HG02840 (cell line): ENCODE measurements around the gene SCAF4.

ENCODE experiments used
- ATAC-seq: cut with Tn5 transposase; IDR thresholded peaks from one replicate; pipeline ENCODE4 v1.9.1; 2021; ENCODE audit warnings: mild to moderate bottlenecking, moderate library complexity, moderate number of reproducible peaks; ENCODE audit not compliant: unreplicated experiment, low FRiP score

The SCAF4 gene

DNA sequence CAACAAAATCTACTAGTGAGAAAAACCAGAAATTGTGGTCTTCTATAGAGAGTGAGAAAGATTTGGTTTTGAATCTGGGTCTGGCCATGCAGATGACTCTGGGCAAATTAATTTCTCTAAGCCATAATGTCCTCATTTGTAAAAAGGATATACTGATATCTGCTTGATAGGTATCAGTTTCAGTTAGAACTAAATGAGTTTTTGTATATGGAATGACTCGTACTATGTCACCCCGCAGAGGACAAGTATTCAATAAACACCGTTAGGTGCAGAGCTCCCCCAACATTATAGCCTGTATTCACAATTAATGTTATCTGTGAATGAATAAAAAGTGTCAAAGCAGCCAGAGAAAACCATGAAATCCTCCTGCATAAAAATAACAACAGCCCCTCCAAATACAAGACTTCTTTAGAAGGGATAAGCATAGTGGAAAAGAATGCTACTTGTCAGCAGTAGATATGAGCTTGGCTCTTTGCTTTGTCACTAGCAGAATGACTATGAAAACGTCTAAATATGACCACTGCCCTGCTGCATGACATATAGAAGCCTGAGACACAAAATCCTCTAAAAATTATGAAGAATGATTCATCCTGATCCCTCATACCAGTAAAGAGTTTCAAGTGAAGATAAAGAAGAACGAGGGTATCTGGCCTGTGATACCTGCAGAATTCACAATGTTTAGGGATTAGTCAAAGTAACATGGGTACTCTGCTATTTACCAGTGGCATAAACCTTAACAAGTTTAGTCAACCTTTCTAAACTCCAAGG, 17.8 kb downstream of the SCAF4 start:
- ATAC-seq = no peak

DNA sequence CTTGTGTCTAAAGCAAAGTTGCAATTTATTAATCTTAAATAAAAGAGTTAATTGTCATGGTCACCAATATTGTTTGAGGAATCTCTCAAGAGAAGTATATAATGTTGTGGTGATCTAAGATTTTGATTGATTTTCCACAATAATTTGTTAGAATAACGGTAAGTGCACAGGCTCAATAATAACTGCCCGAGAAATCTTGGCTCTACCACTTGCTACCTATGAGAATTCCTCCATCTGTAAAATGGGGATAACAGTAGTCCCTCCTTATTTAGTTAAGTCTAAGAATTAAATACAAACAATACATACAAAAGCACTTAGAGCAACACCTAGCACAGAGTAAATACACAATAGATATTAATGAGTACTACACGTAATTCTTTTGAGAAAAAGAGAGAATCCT, 18.8 kb downstream of the SCAF4 start:
- no peak for ATAC-seq

GRCh38 chr21:31711745-31712285, 20.1 kb downstream of the SCAF4 start:
- no peak for ATAC-seq

DNA sequence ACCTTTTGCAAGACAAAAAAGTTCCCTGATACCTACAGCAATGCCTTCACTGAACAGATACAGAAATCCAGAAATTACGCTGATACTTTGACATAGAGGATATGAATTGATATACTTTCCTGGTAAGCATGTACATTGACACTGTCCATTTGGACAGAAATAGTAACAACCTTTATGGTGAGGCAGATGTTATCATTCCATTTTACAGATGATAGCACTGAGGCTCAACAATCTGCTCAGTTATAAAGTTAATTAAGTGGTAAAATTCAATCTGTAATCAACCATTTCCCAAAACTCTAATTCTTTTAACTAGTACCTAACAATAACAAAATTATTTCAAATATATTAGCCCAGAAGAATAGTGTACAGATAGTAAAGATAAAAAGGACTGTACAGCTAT, 20.6 kb downstream of the SCAF4 start:
- no peak for ATAC-seq

GRCh38 chr21:31710586-31710985, 21.3 kb downstream of the SCAF4 start:
- ATAC-seq = no peak

DNA sequence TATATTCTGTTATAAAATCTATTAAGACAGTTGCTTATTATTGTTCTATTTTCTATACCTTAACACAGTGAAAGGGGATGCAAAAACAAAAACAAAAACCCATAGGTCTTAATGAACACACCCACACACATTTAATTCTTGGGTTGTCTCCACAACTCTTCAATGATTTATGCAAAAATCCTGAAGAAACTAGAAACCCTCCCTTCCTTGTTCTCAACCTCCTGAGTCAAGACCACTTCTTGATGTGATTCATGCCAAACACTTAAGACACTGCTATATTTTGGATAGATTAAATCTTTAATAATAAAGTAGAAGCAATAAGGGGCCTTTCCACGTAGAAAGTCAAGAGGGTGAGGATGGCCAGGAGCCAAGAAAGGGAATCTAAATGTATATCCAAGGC, 23.4 kb downstream of the SCAF4 start:
- no peak for ATAC-seq

DNA sequence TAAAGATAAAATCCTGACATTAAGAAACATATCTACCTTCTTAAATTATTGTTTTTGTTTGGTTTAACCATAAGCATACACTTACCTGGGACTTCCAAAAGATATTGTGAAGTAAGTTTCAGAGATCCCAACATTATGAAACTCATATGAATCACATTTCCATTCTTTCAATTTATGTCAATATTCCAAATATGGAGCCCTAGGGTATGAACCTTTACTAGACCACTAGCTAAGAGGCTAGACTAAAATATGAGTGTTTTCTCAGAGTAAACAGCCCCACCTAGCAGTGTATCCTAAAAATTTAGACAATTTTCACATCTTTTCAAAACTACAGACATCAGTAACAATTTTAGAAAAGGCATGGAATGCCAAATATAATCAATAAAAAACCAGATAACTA, 24.4 kb downstream of the SCAF4 start:
- no peak for ATAC-seq

DNA sequence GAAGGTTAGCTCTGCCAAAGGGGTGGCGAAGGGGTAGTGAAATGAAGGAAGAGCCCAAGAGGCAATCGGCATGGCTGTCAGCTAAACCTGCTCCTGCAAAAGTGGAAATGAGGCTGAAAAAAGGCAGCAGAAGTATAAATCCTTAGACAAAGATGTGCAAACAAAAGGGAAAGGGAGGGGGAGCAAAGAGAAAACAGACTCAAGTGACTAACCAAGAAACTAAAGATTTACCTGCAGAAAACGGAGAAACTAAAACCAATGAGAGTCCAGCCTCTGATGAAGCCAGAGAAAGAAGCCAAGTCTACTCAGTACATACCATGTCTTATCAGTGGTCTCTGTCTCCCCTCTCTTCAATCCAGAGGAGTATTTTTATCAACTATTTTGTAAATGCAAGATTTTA, 25.4 kb downstream of the SCAF4 start:
- no peak for ATAC-seq

GRCh38 chr21:31700040-31700439, 31.9 kb downstream of the SCAF4 start:
- no peak for ATAC-seq

- no peak for ATAC-seq
These were observed 33.5 kb downstream of the SCAF4 start for GRCh38 chr21:31698461-31698860.

GRCh38 chr21:31696424-31696823, 35.5 kb downstream of the SCAF4 start:
- ATAC-seq = no peak

DNA sequence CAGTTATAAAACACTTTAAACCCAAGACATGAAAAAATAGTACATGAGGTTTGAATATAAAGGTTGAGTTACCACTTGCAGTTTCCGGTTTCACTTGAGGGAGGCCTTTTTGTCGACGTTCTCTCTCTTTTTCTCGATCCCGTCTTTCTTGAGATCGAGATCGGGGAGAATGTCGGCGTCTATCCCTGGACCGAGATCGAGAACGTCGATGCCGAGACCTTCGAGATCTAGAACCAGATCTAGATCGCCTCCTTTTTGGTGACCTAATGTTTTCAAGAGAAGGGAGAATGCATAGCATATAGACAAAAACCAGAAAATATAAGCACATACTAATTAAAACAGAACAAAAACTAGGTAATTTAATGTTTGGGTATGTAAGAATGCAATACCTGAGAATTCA, 38.7 kb downstream of the SCAF4 start:
- ATAC-seq = no peak

- ATAC-seq = no peak
These were observed 43.1 kb downstream of the SCAF4 start for GRCh38 chr21:31688603-31689368.

DNA sequence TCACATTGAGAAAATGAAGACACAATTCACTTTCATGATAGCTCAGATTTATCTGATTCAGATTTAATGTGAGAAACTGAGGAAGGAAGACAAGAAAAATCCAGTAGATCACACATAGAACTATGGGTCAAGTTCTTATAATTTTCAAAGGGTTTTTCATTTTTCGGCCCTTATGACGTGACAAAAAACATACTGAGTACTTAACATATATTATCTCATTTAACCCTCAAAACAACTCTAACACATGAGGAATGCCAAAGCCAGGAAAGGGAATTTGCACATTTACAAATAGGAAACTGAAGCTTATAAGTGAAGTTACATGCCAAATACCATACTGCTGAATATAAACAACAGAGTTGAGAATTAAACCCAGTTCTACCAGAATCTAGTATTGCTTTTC, 44.8 kb downstream of the SCAF4 start:
- ATAC-seq = no peak

DNA sequence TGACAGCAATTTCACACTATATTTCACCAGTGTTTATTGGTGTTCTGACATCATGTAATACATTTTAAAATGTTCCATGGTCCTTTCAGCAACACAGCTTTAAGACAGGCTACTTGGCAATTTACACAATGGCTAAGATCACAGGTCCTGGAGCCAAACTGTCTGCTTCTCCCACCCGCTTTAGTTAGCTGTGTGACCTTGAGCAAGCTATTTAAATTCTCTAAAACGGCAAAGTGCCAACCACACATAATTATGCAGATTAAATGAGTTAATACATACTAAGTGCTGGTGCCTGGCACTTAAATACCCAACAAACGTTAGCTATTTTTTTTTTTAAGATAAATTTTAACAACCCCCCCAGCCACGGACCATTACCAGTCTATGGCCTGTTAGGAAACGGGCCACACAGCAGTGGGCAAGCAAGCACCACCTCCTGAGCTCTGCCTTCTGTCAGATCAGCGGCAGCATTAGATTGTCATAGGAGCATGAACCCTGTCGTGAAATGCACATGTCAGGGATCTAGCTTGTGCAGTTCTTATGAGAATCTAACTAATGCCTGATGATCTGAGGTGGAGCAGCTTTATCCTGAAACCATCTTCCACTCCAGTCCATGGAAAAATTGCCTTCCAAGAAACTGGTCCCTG, 45.5 kb downstream of the SCAF4 start:
- no peak for ATAC-seq

DNA sequence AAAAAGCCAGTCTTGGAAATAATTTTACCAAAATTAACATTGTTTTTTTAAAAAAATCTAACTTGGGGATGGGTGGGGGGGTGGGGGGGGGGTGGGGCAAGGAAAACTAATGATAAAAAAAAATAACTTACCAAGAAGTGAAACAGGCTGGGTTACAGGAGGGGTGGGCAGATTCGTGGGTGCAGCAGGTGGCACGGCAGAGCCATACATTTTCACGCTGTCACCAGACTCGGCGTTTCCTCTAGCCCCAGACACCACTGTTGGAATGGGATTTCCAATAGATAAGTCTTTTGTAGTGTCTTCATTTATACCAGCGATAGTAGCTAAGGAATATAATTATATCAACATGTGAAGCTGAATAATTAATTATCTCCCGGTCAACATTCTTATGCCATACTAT, 47.0 kb downstream of the SCAF4 start:
- ATAC-seq = no peak

DNA sequence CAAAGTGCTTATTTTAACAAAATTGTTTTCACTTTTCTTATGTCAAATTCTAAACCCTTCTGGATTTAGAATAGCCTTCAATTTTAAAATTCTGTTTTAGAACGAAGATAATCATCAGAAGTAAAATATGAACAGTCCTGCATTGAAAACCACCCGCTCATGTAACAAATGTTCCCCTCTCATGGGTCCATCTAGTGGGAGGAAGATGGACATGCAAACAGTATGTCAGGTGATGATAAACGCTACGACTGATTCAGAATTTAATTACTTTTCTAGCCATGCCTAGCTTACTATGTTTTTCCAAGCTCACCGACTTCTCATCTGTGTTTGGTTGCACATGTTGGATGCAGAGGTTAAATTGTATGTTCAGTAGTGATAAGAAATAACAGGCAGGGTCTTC, 48.9 kb downstream of the SCAF4 start:
- no peak for ATAC-seq

GRCh38 chr21:31682620-31683019, 49.3 kb downstream of the SCAF4 start:
- no peak for ATAC-seq

- ATAC-seq = no peak
These were observed 53.4 kb downstream of the SCAF4 start for GRCh38 chr21:31678478-31678877.

GRCh38 chr21:31677047-31677446, 54.9 kb downstream of the SCAF4 start:
- no peak for ATAC-seq

- no peak for ATAC-seq
These were observed 56.0 kb downstream of the SCAF4 start for GRCh38 chr21:31675960-31676359.
